ENCODE measurements around the gene MOXD1.
A peak's percentile ranks its signal among the peaks of the same experiment; 100 is the strongest.
"Not testable (repeated sequence)": the region's sequence is repeated elsewhere in the genome, so short reads cannot be mapped to it uniquely, and the experiment has no call there.

The MOXD1 gene

GRCh38 chr6:132344811-132345210 lies 56.5 kb downstream of the MOXD1 start:
- no peak for DNase-seq

GRCh38 chr6:132341646-132342045 lies 59.6 kb downstream of the MOXD1 start:
- DNase-seq, result no peak

GRCh38 chr6:132334521-132334885 lies 66.8 kb downstream of the MOXD1 start:
- no peak for DNase-seq

- DNase-seq, result no peak
Observed at GRCh38 chr6:132333639-132334520, 67.4 kb downstream of the MOXD1 start.

- no peak for DNase-seq
Observed at GRCh38 chr6:132330759-132331158, 70.5 kb downstream of the MOXD1 start.

GRCh38 chr6:132322398-132322797 lies 78.9 kb downstream of the MOXD1 start:
- DNase-seq, result no peak

GRCh38 chr6:132320007-132320406 lies 81.3 kb downstream of the MOXD1 start:
- DNase-seq, result no peak

- no peak for DNase-seq
Observed at GRCh38 chr6:132316970-132317369, 84.3 kb downstream of the MOXD1 start.

GRCh38 chr6:132314432-132314831 lies 86.8 kb downstream of the MOXD1 start:
- DNase-seq, result no peak

- DNase-seq, result no peak
Observed at GRCh38 chr6:132310921-132311320, 90.4 kb downstream of the MOXD1 start.

- DNase-seq, result not testable (repeated sequence)
Observed at GRCh38 chr6:132310151-132310550, 91.1 kb downstream of the MOXD1 start.

GRCh38 chr6:132304891-132305305 lies 96.4 kb downstream of the MOXD1 start:
- DNase-seq, result no peak

GRCh38 chr6:132300323-132300949 lies 100.8 kb downstream of the MOXD1 start:
- DNase-seq, result peak; percentile 6

- DNase-seq, result peak; percentile 16
Observed at GRCh38 chr6:132298344-132298949, 102.8 kb downstream of the MOXD1 start.

GRCh38 chr6:132289756-132290155 lies 111.5 kb downstream of the MOXD1 start:
- no peak for DNase-seq

- no peak for DNase-seq
Observed at GRCh38 chr6:132287101-132287500, 114.2 kb downstream of the MOXD1 start.

GRCh38 chr6:132286298-132287019 lies 114.8 kb downstream of the MOXD1 start:
- no peak for DNase-seq

- DNase-seq, result no peak
Observed at GRCh38 chr6:132285004-132285780, 116.1 kb downstream of the MOXD1 start.

- no peak for DNase-seq
Observed at GRCh38 chr6:132282696-132283095, 118.6 kb downstream of the MOXD1 start.

- DNase-seq, result no peak
Observed at GRCh38 chr6:132280436-132280835, 120.8 kb downstream of the MOXD1 start.

GRCh38 chr6:132279592-132280139 lies 121.6 kb downstream of the MOXD1 start:
- peak; percentile 71 for DNase-seq

Measured in NCI-H1105 (cell line).